ENCODE data around the gene ETV7. TPM values are rescaled to one million over a fixed set of nuclear protein-coding genes. Genes with fewer than 3 reads are reported as not detected.

ETV7 gene
- total and polyA plus RNA-seq, 2 of the 13 experiments (the other 11 are each of a cell fraction or from before 2014, with no cell fraction given): not detected

DNA sequence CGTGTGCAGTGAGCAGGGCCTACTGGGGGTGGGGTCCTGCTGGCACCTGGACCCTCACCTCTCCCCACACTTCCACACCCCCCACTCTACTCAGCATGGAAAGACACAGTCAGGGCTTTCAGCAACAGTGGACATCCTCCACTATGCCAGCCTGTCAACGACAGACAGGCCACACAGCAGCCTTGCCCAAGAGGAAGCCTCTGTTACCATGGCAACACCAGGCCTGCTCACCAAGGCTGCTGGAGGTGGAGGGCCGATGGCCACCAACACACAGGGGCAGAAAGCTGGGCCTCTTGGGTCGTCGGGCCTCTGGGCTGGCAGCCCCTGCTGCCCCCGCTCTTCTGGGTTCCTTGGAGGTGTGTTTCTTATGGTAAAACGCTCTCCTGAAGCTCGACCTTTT is 64.4 kb downstream of the ETV7 start (continued):
- TF ChIP-seq SKIL (CRISPR knock-in tag; IDR thresholded peaks at IDR 0.05; ENCODE audit: borderline replicate concordance) (no peak), ZNF670 (CRISPR knock-in tag; IDR thresholded peaks at IDR 0.05; ENCODE audit: borderline replicate concordance) (no peak), GMEB2 (CRISPR knock-in tag; IDR thresholded peaks at IDR 0.05; ENCODE audit: low read depth) (no peak), GABPA (IDR thresholded peaks at IDR 0.05; ENCODE audit: low read depth, low read length) (no peak), GABPA (CRISPR knock-in tag; IDR thresholded peaks at IDR 0.05; ENCODE audit: low read depth) (no peak), RFX3 (CRISPR knock-in tag; IDR thresholded peaks at IDR 0.05) (peak; percentile 76), RFX1 (IDR thresholded peaks at IDR 0.05) (peak; percentile 75), CEBPB (IDR thresholded peaks at IDR 0.05; ENCODE audit: borderline replicate concordance, low read depth, low read length) (peak; percentile 40; the same call in 1 of the 2 replicates), POLR2AphosphoS5 (IDR thresholded peaks at IDR 0.05; ENCODE audit: low read depth, low read length) (no peak), ZNF530 (CRISPR knock-in tag; IDR thresholded peaks at IDR 0.05; ENCODE audit: low read depth) (no peak), FOXA1 (IDR thresholded peaks at IDR 0.05) (no peak), FOXA1 (CRISPR knock-in tag; IDR thresholded peaks at IDR 0.05) (no peak), ZNF20 (CRISPR knock-in tag; IDR thresholded peaks at IDR 0.05) (no peak), ZNF614 (CRISPR knock-in tag; IDR thresholded peaks at IDR 0.05; ENCODE audit: borderline replicate concordance) (no peak)
- TF ChIP-seq, protein P1, sequence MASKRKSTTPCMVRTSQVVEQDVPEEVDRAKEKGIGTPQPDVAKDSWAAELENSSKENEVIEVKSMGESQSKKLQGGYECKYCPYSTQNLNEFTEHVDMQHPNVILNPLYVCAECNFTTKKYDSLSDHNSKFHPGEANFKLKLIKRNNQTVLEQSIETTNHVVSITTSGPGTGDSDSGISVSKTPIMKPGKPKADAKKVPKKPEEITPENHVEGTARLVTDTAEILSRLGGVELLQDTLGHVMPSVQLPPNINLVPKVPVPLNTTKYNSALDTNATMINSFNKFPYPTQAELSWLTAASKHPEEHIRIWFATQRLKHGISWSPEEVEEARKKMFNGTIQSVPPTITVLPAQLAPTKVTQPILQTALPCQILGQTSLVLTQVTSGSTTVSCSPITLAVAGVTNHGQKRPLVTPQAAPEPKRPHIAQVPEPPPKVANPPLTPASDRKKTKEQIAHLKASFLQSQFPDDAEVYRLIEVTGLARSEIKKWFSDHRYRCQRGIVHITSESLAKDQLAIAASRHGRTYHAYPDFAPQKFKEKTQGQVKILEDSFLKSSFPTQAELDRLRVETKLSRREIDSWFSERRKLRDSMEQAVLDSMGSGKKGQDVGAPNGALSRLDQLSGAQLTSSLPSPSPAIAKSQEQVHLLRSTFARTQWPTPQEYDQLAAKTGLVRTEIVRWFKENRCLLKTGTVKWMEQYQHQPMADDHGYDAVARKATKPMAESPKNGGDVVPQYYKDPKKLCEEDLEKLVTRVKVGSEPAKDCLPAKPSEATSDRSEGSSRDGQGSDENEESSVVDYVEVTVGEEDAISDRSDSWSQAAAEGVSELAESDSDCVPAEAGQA (IDR thresholded peaks at IDR 0.05; ENCODE audit: low read depth): no peak
- TF ChIP-seq, protein P1 (CRISPR knock-in tag; IDR thresholded peaks at IDR 0.05; ENCODE audit: borderline replicate concordance): no peak
- TF ChIP-seq, protein P2, sequence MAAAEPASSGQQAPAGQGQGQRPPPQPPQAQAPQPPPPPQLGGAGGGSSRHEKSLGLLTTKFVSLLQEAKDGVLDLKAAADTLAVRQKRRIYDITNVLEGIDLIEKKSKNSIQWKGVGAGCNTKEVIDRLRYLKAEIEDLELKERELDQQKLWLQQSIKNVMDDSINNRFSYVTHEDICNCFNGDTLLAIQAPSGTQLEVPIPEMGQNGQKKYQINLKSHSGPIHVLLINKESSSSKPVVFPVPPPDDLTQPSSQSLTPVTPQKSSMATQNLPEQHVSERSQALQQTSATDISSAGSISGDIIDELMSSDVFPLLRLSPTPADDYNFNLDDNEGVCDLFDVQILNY (CRISPR knock-in tag; conservative IDR thresholded peaks at IDR 0.05): no peak
- TF ChIP-seq, protein P3, sequence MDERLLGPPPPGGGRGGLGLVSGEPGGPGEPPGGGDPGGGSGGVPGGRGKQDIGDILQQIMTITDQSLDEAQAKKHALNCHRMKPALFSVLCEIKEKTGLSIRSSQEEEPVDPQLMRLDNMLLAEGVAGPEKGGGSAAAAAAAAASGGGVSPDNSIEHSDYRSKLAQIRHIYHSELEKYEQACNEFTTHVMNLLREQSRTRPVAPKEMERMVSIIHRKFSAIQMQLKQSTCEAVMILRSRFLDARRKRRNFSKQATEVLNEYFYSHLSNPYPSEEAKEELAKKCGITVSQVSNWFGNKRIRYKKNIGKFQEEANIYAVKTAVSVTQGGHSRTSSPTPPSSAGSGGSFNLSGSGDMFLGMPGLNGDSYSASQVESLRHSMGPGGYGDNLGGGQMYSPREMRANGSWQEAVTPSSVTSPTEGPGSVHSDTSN (CRISPR knock-in tag; IDR thresholded peaks at IDR 0.05): no peak
- TF ChIP-seq, protein P4, sequence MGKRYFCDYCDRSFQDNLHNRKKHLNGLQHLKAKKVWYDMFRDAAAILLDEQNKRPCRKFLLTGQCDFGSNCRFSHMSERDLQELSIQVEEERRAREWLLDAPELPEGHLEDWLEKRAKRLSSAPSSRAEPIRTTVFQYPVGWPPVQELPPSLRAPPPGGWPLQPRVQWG (CRISPR knock-in tag; IDR thresholded peaks at IDR 0.05; ENCODE audit: borderline replicate concordance, low read depth): no peak
